GM12801 (cell line): ENCODE data around the gene CDH8.

Source experiments
- CTCF ChIP-seq: IDR thresholded peaks from one replicate; pipeline ENCODE4 v1.5.1; 2011; ENCODE audit warnings: control low read depth; ENCODE audit not compliant: insufficient read length; ENCODE audit errors: extremely low read depth

CDH8 gene

DNA sequence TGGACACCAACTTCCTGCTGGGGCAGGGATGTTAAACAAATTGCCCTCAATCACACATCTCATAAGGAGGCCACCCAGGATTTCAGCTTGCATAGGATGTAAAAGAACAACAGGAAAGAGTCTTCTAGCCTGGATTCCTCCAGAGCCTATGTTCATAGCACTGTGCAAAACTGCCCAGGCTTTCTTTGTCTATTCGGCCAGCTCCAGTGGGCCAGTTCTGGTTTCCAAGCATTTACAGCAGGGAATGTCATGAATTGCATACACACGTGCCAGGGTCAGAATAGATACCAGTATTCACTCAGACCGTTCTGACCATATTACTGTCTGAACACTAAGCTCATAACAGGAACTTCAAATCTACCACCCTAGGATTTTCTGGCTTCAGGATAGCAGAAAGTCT, 273.2 kb downstream of the CDH8 start:
- TF ChIP-seq CTCF = no peak

DNA sequence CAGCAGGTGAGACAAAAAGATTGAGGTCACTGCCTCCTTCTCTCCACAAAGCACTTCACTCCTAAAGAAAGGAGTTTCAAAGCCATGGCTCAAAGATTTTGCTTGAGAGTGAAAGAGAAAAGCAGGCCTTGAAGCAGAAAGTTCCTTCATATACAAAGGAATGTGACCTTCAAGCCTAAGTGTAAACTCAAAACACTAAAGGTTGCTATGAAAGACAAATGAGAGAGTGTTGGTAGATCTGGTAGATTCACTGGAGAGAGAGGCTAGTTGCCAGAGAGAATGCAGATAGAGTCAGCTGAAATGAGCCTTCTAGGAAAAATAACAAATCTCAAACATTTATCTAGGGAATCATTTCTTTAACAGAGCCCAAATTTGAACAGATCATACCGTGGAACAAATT, 305.2 kb downstream of the CDH8 start:
- no peak for TF ChIP-seq CTCF

DNA sequence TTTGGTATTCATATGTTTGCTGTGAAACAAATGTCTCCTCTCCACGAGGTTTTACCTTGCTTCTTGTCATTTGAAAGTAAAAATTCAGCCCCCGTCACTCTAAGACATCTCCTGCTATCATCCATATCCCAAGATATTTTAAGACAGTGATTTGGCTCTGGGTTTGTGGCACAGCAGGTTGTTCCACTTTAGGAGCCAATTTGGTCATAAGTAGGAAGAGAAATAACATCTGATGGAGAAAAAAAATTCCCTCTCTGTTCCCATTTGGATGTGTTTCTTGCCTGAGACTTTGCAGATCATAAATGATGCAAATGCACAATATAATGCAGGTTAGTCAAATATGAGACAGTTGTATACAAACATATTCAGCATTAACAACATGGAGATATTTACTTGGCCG, 309.5 kb downstream of the CDH8 start:
- no peak for TF ChIP-seq CTCF

GRCh38 chr16:61726125-61726524, 310.1 kb downstream of the CDH8 start:
- no peak for TF ChIP-seq CTCF

- TF ChIP-seq CTCF = no peak
Measured at GRCh38 chr16:61721544-61721943, 314.7 kb downstream of the CDH8 start.

- TF ChIP-seq CTCF = no peak
Measured at GRCh38 chr16:61715393-61715792, 320.8 kb downstream of the CDH8 start.

DNA sequence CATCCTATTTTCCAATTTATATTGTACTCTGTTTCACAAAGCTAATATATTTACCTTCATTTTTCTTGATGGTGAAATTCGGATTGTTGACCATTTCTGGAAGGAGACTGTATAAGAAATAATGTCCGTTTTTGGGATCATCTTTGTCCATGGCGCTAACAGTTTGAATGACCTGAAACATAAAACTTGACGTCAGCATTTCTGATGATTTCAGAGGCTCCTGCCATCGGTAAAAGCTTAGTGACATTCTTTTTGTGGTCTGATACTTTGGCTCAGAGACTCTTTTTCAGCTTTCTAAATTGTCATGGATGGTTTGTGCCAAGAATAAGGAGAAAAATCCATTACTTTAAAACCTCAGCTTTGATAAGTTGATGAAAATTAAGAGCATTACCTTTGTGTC, 322.5 kb downstream of the CDH8 start:
- no peak for TF ChIP-seq CTCF

DNA sequence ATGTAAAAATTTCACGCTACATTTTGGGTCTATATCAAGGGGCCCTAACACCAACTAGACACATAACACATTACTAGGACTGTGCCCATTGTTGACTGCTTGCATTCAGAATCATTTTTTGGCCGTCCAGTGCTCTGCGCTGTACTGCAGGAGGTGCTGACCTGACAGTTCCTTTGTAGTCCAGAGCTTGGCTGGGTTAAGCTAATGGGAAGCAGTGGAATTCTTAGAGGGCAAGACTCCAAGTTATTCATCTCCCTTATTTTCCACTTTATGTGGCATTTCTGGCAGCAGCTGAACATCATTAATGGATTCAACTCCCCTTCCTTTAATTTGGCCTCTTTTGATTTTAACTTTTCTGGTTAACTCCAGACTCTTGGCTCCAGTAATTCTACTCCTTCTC, 351.7 kb downstream of the CDH8 start:
- no peak for TF ChIP-seq CTCF
